Activated naive CD8-positive, alpha-beta T cell treated with anti-CD3 and anti-CD28 coated beads, Interleukin-2, amount 50 U/mL, for 16 hours (primary cell): ENCODE results near the gene PRAMEF5.
"Not testable (repeated sequence)": the region's sequence is repeated elsewhere in the genome, so short reads cannot be mapped to it uniquely, and the experiment has no call there.

ENCODE experiments used
- DNase-seq: peaks from one replicate; pipeline ENCODE4 v3.0.0-alpha.2; 2020; ENCODE audit warnings: low read depth, low spot score

PRAMEF5 gene

DNA sequence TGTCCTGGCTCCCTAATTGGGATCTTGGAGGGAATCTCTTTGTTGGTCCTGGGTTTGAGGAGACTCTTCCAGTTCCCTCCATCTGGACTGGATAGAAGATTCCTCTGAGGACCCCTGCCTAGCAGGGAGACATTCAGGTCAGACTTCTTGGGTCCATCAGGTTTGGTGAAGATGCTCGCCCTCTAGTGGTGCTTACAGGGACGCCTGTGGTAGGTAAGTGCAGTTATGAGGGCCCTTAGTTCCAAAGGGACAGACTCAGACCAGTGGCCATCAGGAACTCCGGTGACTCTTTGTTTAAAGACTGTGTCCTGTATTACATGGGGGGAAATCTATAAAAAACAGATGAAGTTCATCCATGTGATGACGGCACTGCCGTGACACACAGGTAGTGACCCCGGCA is 23.0 kb downstream of the PRAMEF5 start:
- DNase-seq, result not testable (repeated sequence)

DNA sequence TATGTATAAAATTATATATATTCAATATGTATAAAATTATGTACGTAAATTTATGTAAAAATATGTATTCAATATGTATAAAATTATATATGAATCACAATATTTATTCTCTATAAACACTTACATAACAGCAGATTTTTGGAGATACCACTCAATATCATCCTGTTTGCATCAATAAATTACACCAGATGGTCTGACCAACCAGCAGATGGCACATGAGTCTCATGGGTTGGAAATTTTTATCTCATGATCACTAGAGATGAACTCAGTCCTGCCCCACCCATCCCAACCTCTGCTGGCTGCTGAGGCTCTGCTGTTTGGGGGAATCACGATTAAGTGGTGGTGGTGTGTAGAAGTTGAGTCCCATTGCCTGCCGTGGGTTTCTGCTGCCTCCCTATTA is 25.6 kb downstream of the PRAMEF5 start:
- not testable (repeated sequence) for DNase-seq

DNA sequence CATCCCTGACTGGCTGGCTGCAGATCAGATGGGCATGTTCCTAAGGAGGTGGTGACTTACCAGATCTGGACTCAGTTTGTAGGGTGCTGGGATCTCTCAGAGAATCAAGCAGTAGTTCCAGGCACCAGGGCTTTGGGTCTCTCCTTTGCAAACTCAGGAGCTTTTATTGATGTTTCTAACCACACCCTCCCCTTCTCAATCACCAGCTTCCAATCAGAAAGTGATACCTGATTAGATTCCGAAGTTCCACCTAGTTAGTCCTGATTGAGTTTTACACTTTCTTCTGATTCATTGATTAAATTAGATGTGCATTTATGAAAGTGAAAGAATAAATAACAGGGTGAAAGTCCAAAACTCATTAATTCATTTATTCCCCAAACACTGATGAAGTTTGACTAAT is 31.0 kb downstream of the PRAMEF5 start, which contains the start of gene PRAMEF8:
PRAMEF8 (minus strand) TSS at position 101 of the 400 bp plus-strand sequence. CDS start 1,046 bp downstream, outside the sequence.
- DNase-seq, result not testable (repeated sequence)

DNA sequence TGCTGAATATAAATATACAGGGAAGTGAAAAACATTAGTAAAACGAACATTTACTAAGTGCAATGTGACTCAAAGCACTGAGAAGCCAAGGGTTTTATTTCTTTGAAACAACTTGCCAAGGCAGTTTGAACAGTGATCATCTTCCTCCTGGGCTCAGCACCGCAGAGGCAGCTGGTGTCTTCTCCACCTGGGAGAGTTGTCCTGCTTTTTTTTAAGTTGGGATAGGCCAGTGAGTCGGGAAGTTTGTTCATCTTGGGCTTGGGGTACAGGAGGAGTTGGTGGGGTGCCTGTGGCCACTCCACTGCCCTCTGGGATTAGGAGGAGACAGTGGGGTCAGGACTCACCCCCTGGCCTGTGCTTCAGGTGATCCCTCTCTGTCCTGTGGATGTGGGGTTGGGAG is 35.0 kb downstream of the PRAMEF5 start:
- DNase-seq, result not testable (repeated sequence)

DNA sequence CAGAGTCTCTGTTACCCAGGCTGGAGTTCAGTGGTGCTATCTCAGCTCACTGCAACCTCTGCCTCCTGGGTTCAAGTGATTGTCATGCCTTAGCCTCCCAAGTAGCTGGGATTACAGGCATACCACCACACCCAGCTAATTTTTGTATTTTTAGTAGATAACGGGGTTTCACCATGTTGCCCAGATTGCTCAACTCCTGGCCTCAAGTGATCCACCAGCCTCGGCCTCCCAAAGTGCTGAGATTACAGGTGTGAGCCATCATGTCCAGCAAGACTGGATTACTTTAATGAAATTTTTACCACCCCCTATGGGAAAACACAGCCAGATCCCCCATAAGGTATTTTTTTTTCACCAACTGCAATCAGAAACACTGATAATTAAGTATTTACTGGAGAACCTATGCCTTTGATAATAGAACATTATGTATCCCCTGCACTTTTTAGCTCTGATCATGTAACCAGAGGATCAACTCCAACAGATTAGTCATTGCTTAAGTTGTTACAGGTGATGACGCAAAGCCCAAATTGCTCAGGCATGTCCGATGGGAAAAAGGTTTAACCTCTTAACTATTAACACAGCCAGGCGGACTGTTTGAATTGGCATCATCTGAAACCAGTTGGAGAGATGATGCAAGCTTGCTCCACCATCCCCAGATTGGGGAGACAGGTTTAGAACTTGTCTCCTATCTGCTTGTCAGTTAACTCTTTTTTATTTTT is 43.4 kb downstream of the PRAMEF5 start:
- not testable (repeated sequence) for DNase-seq

DNA sequence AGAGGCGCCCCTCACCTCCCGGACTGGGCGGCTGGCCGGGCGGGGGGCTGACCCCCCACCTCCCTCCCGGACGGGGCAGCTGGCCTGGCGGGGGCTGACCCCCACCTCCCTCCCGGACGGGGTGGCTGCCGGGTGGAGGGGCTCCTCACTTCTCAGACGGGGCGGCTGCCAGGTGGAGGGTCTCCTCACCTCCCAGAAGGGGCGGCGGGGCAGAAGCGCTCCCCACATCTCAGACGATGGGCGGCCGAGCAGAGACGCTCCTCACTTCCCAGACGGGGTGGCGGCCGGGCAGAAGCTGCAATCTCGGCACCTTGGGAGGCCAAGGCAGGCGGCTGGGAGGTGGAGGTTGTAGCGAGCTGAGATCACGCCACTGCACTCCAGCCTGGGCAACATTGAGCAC is 44.7 kb downstream of the PRAMEF5 start:
- DNase-seq, result not testable (repeated sequence)

DNA sequence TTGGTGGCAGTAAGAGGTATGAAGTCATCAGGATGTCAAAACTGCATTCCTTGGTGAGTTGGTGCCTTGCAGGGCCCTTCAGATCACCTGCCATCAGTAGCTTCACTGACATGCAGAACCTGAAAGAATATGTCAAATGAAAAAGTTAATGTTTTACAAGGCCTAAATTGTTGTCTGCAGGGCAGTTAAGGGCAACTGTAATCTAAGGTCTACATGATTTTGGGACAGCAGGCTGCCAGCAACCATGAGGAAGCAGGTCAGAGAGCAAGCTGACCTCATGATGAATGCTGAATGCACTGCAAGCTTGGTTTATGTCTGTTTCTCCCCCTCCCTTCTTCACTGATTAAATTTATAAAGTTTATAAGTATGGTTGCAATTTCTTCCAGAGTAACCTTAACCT is 48.2 kb downstream of the PRAMEF5 start:
- DNase-seq, result not testable (repeated sequence)

DNA sequence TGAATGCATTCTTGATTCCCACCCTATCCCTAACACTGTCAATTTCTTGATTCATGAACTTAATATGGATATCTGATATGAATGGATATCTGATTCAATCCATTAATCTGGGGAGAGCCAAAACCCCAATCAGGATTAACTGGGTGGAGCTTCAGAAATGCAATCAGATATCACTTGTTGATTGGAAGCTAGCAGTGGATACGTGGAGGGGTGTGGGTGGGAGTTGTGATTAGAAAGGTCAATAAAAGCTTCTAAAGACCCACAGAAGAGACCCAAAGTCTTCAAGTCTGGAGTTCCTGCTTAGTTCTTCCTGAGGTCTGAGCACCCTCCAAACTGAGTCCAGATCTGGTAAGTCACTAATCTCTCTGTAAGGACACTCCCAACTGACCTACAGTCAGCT is 49.2 kb downstream of the PRAMEF5 start, which contains the start of gene PRAMEF33:
PRAMEF33 (plus strand) TSS at position 301 of the 400 bp plus-strand sequence. CDS start 2,416 bp downstream, outside the sequence.
- not testable (repeated sequence) for DNase-seq
